Loucy (cell line): ENCODE data around the gene RNF166.

Experiments used
- EZH2phosphoT487 ChIP-seq: fragments of 200-600 bp; IDR thresholded peaks from 2 replicates; pipeline ENCODE4 v1.6.1; 2018; ENCODE audit warnings: antibody characterized with exemption, mild to moderate bottlenecking, moderate library complexity, borderline replicate concordance
- TF ChIP-seq, protein P1 (sequence below): fragments of 200-600 bp; sonication (generic); conservative IDR thresholded peaks from 2 replicates; pipeline ENCODE4 v1.5.1; 2014; ENCODE audit warnings: mild to moderate bottlenecking, antibody characterized with exemption, low read length

DNA sequence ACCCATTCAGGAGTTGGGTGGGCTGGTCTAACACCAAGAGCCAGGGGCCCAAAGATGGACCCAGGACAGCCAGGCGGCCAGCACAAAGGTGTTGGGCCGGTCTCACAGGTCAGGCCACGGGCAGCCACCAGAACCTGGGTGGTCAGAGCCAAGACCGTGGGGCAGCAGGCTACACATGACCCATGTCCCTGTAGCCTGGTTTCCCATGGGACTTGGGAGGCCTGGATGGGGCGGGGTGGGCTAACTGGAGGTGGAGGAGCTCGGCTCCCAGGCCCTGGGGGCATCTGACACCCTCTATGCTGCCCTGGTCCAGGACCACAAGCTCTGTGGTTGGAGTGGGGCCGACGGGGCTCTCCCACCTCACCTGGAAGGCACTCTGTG, 17.3 kb upstream of the RNF166 start:
- TF ChIP-seq, protein P1, sequence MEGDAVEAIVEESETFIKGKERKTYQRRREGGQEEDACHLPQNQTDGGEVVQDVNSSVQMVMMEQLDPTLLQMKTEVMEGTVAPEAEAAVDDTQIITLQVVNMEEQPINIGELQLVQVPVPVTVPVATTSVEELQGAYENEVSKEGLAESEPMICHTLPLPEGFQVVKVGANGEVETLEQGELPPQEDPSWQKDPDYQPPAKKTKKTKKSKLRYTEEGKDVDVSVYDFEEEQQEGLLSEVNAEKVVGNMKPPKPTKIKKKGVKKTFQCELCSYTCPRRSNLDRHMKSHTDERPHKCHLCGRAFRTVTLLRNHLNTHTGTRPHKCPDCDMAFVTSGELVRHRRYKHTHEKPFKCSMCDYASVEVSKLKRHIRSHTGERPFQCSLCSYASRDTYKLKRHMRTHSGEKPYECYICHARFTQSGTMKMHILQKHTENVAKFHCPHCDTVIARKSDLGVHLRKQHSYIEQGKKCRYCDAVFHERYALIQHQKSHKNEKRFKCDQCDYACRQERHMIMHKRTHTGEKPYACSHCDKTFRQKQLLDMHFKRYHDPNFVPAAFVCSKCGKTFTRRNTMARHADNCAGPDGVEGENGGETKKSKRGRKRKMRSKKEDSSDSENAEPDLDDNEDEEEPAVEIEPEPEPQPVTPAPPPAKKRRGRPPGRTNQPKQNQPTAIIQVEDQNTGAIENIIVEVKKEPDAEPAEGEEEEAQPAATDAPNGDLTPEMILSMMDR, result no peak
- no peak for TF ChIP-seq EZH2phosphoT487
